SK-N-SH (cell line): ENCODE data around the gene TSHZ2. TPM values are rescaled to one million over a fixed set of nuclear protein-coding genes. Genes with fewer than 3 reads are reported as not detected.

Experiments used
- CTCF ChIA-PET: fragments of 300-600, 350-600 bp; formaldehyde crosslinking; extraction: SDS; loops from one replicate; lab custom pipeline; 2021; lab: Yijun Ruan, JAX
- POLR2A ChIA-PET: fragments of 350-600 bp; sonication (Branson Sonifier 250); formaldehyde crosslinking; extraction: SDS; loops from one replicate; lab custom pipeline; 2020; ENCODE audit warnings: antibody characterized with exemption, inconsistent platforms; lab: Yijun Ruan, JAX
- DNase-seq: peaks from one replicate; pipeline ENCODE4 v3.0.0; 2012
- H2AFZ ChIP-seq: fragments of 200-600 bp; sonication (generic); 2 replicates; pipeline ENCODE4 v1.8.1; 2016; ENCODE audit warnings: antibody characterized with exemption, mild to moderate bottlenecking, low read depth
- H3F3A ChIP-seq: fragments of 200-600 bp; sonication (generic); replicated peaks from 2 replicates; pipeline ENCODE3; 2016; ENCODE audit warnings: antibody characterized with exemption, mild to moderate bottlenecking; ENCODE audit not compliant: insufficient read depth
- H3K27ac ChIP-seq, 2 experiments: fragments of 200-500 bp in 1 of 2; fragments of 200-600 bp in 1 of 2; sonication (Bioruptor generic) in 1 of 2; sonication (generic), shearing (Covaris generic) in 1 of 2; 2 replicates each; pipeline versions ENCODE4 v1.5.1 to v1.6.1; 2014 to 2016; ENCODE audit warnings: low read depth in 2 of 2, inconsistent platforms in 1 of 2, low read length in 1 of 2, mild to moderate bottlenecking in 1 of 2, mixed read lengths in 1 of 2
- H3K27me3 ChIP-seq: fragments of 200-600 bp; sonication (generic), shearing (Covaris generic); 2 replicates; pipeline ENCODE4 v1.6.1; 2016; ENCODE audit warnings: mixed run types; ENCODE audit not compliant: insufficient read depth
- H3K36me3 ChIP-seq, 2 experiments: fragments of 200-500 bp in 1 of 2; fragments of 200-600 bp in 1 of 2; sonication (Bioruptor generic) in 1 of 2; sonication (generic) in 1 of 2; replicated peaks in 1 of 2; 2 replicates each; pipeline versions ENCODE3 to v1.5.1; 2014 to 2016; ENCODE audit warnings: low read length in 1 of 2, mild to moderate bottlenecking in 1 of 2; ENCODE audit not compliant: insufficient read depth in 2 of 2, control insufficient read depth in 1 of 2
- H3K4me1 ChIP-seq, 2 experiments: fragments of 200-500 bp in 1 of 2; fragments of 200-600 bp in 1 of 2; sonication (Bioruptor generic) in 1 of 2; sonication (generic), shearing (Covaris generic) in 1 of 2; 2 replicates each; pipeline versions ENCODE4 v1.5.1 to v1.6.1; 2014 to 2016; ENCODE audit warnings: low read depth in 1 of 2, low read length in 1 of 2, mixed run types in 1 of 2; ENCODE audit not compliant: insufficient read depth in 2 of 2, control insufficient read depth in 1 of 2
- H3K4me2 ChIP-seq: fragments of 200-600 bp; sonication (generic), shearing (Covaris generic); 2 replicates; pipeline ENCODE4 v1.6.1; 2017; ENCODE audit warnings: mixed run types
- H3K4me3 ChIP-seq, 2 experiments: fragments of 200-500 bp in 1 of 2; fragments of 200-600 bp in 1 of 2; sonication (Bioruptor generic) in 1 of 2; sonication (generic), shearing (Covaris generic) in 1 of 2; 2 replicates each; pipeline versions ENCODE4 v1.5.1 to v1.8.1; 2014 to 2016; ENCODE audit warnings: low read depth in 2 of 2, inconsistent platforms in 1 of 2, low read length in 1 of 2, mild to moderate bottlenecking in 1 of 2, mixed read lengths in 1 of 2, moderate library complexity in 1 of 2
- H3K79me2 ChIP-seq: fragments of 200-600 bp; sonication (generic); 2 replicates; pipeline ENCODE4 v1.8.1; 2017; ENCODE audit warnings: mild to moderate bottlenecking; ENCODE audit not compliant: insufficient read depth
- H3K9ac ChIP-seq: fragments of 200-600 bp; sonication (generic); 2 replicates; pipeline ENCODE4 v1.6.1; 2017; ENCODE audit warnings: mixed run types
- H3K9me2 ChIP-seq: fragments of 200-600 bp; sonication (generic); 2 replicates; pipeline ENCODE4 v1.6.1; 2017; ENCODE audit warnings: mixed run types
- H3K9me3 ChIP-seq: fragments of 200-600 bp; sonication (generic); 2 replicates; pipeline ENCODE4 v1.6.1; 2017; ENCODE audit warnings: mixed run types, mild to moderate bottlenecking, moderate library complexity
- H4K20me1 ChIP-seq: fragments of 200-600 bp; sonication (generic); 2 replicates; pipeline ENCODE4 v1.6.1; 2017; ENCODE audit warnings: mild to moderate bottlenecking, mixed run types; ENCODE audit not compliant: insufficient read depth
- CHD2 ChIP-seq: fragments of 150-350 bp; IDR thresholded peaks from 2 replicates; pipeline ENCODE4 v1.6.1; 2018; ENCODE audit warnings: low read length; ENCODE audit not compliant: partially characterized antibody
- CTCF ChIP-seq: fragments of 200-600 bp; sonication (generic); IDR thresholded peaks from 2 replicates; pipeline ENCODE4 v1.6.1; 2017; ENCODE audit warnings: antibody characterized with exemption, mild to moderate bottlenecking, moderate library complexity
- EP300 ChIP-seq, 2 experiments: IDR thresholded peaks; 2 replicates each; pipeline versions ENCODE4 v1.4.0 to v1.6.1; 2012; ENCODE audit warnings: borderline replicate concordance in 1 of 2, low read depth in 1 of 2, low read length in 1 of 2
- FOSL2 ChIP-seq: IDR thresholded peaks from 2 replicates; pipeline ENCODE4 v1.4.0; 2012; ENCODE audit warnings: low read depth, mild to moderate bottlenecking, moderate library complexity, borderline replicate concordance
- FOXM1 ChIP-seq: IDR thresholded peaks from 2 replicates; pipeline ENCODE4 v1.4.0; 2012; ENCODE audit warnings: low read depth, mild to moderate bottlenecking
- GABPA ChIP-seq: IDR thresholded peaks from 2 replicates; pipeline ENCODE4 v1.4.0; 2012; ENCODE audit warnings: low read depth, mild to moderate bottlenecking
- JUND ChIP-seq: IDR thresholded peaks from 2 replicates; pipeline ENCODE4 v1.4.0; 2012
- MXI1 ChIP-seq: IDR thresholded peaks from 2 replicates; pipeline ENCODE4 v1.6.1; 2012; ENCODE audit warnings: mild to moderate bottlenecking, low read depth, low read length, improper control_type of control experiment
- PBX3 ChIP-seq: IDR thresholded peaks from 2 replicates; pipeline ENCODE4; 2012
- RCOR1 ChIP-seq: fragments of 150-350 bp; IDR thresholded peaks from 2 replicates; pipeline ENCODE4 v1.6.1; 2017; ENCODE audit warnings: antibody characterized with exemption, low read length
- REST ChIP-seq: IDR thresholded peaks from 2 replicates; pipeline ENCODE4 v1.6.1; 2012; ENCODE audit warnings: mild to moderate bottlenecking, low read depth, low read length, moderate library complexity
- RFX5 ChIP-seq: IDR thresholded peaks from 2 replicates; pipeline ENCODE4 v1.6.1; 2012; ENCODE audit warnings: mild to moderate bottlenecking, improper control_type of control experiment, low read length
- RXRA ChIP-seq: IDR thresholded peaks from 2 replicates; pipeline ENCODE4 v1.4.0; 2012; ENCODE audit warnings: low read depth, mild to moderate bottlenecking, borderline replicate concordance
- TAF1 ChIP-seq: IDR thresholded peaks from 2 replicates; pipeline ENCODE4 v1.6.1; 2012; ENCODE audit warnings: low read depth, mild to moderate bottlenecking, low read length, moderate library complexity, borderline replicate concordance
- TEAD4 ChIP-seq: IDR thresholded peaks from 2 replicates; pipeline ENCODE4 v1.4.0; 2012; ENCODE audit warnings: mild to moderate bottlenecking, borderline replicate concordance; ENCODE audit not compliant: insufficient read depth
- USF1 ChIP-seq: IDR thresholded peaks from 2 replicates; pipeline ENCODE4 v1.4.0; 2012; ENCODE audit warnings: low read depth, borderline replicate concordance
- ZBTB33 ChIP-seq: IDR thresholded peaks from 2 replicates; pipeline ENCODE4 v1.4.0; 2012; ENCODE audit warnings: low read depth, borderline replicate concordance
- WGBS: methylation state at CpG from one replicate; pipeline ENCODE4 v1.1.6; 2017; ENCODE audit warnings: low lambda C conversion rate; 5-methylcytosine and 5-hydroxymethylcytosine counted together
- polyA plus RNA-seq, 3 experiments: library from polyadenylated mRNA; depleted of rRNA; stranded (reverse); fragments of >200 nt; gene quantifications; 2 replicates each; pipeline ENCODE4 v1.2.3, GENCODE V29; 2012

TSHZ2 gene
- polyA plus RNA-seq, 1 of the 3 experiments (the other 2 are of a cell fraction), result 0.13 TPM

GRCh38 chr20:53533500-53533899 is 561.3 kb downstream of the TSHZ2 start (continued):
- TF ChIP-seq USF1 (no peak), TEAD4 (no peak), RFX5 (no peak), REST (no peak), CHD2 (no peak)

- no peaks in the 10 kb centered on the region for H3K9me2 ChIP-seq
- no peak overlapping the region for H3K27ac ChIP-seq
- no peak overlapping the region for H3K4me3 ChIP-seq
- no peaks in the 10 kb centered on the region for H3K4me1 ChIP-seq
- no peaks in the 10 kb centered on the region for H4K20me1 ChIP-seq
- H2AFZ ChIP-seq, result no peak overlapping the region
- no peaks in the 10 kb centered on the region for H3K79me2 ChIP-seq
- H3K27me3 ChIP-seq, result no peaks in the 10 kb centered on the region
- 50% methylated on average over 7 of the region's 7 CpGs for WGBS
- H3K36me3 ChIP-seq, result no peaks in the 10 kb centered on the region
- no peak for DNase-seq
- no peak for TF ChIP-seq FOXM1
- no peak for TF ChIP-seq RXRA
- TF ChIP-seq ZBTB33, result no peak
- ChIA-PET POLR2A (no interaction called here), CTCF (no interaction called here)
- no peak overlapping the region for H3K9ac ChIP-seq
- no peaks in the 10 kb centered on the region for H3F3A ChIP-seq
- no peaks in the 10 kb centered on the region for H3K9me3 ChIP-seq
- H3K4me2 ChIP-seq, result no peak overlapping the region
Measured at GRCh38 chr20:53534037-53534436, 561.9 kb downstream of the TSHZ2 start.

GRCh38 chr20:53535878-53536277 is 563.7 kb downstream of the TSHZ2 start:
- no peak for DNase-seq
- H3K4me1 ChIP-seq, result no peaks in the 10 kb centered on the region
- no peak overlapping the region for H3K4me3 ChIP-seq
- no peak overlapping the region for H3K27ac ChIP-seq
- no peaks in the 10 kb centered on the region for H3K36me3 ChIP-seq
- ChIA-PET POLR2A (no interaction called here), CTCF (no interaction called here)
- H3K27me3 ChIP-seq, result no peaks in the 10 kb centered on the region
- no peak overlapping the region for H3K9ac ChIP-seq
- WGBS, result 74% methylated on average over 4 of the region's 4 CpGs
- H3K9me3 ChIP-seq, result no peaks in the 10 kb centered on the region
- H3K79me2 ChIP-seq, result no peaks in the 10 kb centered on the region
- no peaks in the 10 kb centered on the region for H3F3A ChIP-seq
- H4K20me1 ChIP-seq, result no peaks in the 10 kb centered on the region
- no peak overlapping the region for H3K4me2 ChIP-seq
- H3K9me2 ChIP-seq, result no peaks in the 10 kb centered on the region
- H2AFZ ChIP-seq, result no peak overlapping the region
- TF ChIP-seq TAF1 (no peak), FOSL2 (no peak), EP300 (IDR thresholded peaks at IDR 0.05; ENCODE audit: borderline replicate concordance in 1 of 2, low read depth in 1 of 2, low read length in 1 of 2) (no peak), FOXM1 (no peak), CTCF (no peak), PBX3 (no peak), RXRA (no peak), JUND (no peak), MXI1 (no peak), GABPA (no peak), RCOR1 (no peak)
